Measurements from ENCODE around the gene RPS15A.
"Not testable (repeated sequence)": the region's sequence is repeated elsewhere in the genome, so short reads cannot be mapped to it uniquely, and the experiment has no call there.

The RPS15A gene

DNA sequence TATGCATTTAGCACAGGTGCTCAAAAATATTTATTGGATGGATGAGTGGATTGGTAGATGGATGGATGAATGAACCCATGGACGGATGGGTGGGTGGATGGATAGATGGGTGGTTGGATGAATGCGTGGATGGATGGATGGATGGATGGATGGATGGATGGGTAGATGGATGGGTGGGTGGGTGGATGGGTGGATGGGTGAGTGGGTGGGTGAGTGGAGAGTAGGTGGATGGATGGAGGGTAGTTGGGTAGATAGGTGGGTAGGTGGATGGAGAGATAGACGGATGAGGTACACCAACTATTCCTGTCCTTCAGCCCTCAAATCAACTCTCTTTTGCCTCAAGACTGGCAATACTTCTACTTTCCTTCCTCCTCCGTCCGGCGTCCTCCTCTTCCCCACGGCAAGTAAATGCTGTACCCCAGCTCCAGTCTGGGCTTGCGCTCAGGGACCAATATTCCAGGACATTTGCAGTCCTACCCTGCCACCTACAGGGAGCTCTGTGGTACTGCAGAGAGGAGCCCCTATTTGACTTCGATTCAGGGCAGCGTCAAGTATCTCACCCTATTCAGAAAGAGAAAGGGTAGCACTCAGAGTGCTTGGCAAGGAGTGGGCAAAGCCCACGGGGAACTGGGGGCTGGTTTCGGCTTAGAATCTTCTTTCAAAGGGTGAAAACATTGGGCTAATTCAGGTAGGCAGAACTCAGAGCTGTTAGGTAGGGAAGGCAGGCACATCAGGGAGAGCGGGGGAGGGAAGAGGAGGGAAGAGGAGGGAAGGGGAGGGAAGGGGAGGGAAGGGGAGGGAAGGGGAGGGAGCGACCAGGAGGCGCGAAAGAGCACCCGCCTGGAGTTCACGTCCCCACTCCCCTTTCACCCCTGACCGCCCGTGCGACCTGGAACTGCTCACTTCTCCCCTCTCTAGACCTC, 30.3 kb downstream of the RPS15A start:
- FAIRE-seq: peak; percentile 98
- not testable (repeated sequence) for DNase-seq (ENCODE audit: insufficient read length, low spot score)

DNA sequence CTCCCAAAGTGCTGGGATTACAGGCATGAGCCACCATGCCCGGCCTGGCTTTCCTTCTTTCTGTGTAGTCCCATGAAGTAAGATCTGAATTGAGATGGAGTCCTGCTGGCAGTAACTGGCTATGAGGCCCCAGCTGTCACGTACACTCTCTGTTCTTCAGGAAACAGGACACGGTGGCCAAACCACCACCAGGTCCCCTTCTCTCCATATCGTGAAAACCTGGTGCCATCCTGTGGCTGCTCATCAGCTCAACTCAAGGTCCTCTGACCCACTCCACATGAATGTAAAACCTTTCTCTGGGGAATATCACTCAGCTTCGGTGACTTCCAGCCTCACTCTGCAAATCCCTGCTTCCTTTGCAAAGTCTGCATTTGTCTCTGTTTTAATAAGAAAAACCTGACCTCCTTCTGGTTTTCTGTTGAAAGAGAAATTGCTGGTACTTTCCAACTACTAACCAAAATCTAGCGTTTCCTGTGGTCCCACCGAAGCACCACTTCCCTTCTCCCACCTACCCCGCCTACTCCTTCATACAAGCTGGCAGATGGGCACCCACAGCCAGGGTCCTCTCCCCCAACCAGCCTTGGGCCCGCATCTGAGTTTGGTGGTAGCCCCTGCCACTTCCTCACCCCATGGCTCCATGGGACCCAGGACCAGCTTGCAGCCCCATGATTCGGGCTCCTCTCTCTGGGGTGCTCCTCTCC, 32.0 kb downstream of the RPS15A start:
- peak; percentile 54 for FAIRE-seq
- not testable (repeated sequence) for DNase-seq (ENCODE audit: insufficient read length, low spot score)

DNA sequence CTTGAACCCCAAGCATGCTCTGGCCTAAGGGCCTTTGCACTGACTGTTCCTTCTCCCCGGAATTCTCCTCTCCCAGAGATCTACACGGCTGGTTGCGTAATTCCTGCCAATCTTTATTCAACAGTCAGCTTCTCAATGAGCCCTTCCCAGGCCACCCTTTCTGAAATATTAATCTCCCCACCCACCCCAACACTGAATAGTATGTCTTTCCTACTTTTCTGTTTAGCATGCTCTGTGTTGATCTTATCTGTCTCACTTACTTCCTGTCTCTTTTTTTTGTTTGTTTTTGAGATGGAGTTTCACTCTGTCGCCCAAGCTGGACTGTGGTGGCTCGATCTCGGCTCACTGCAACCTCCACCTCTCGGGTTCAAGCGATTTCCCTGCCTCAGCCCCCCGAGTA, 33.5 kb downstream of the RPS15A start:
- DNase-seq (ENCODE audit: insufficient read length, low spot score); FAIRE-seq: not testable (repeated sequence)

DNA sequence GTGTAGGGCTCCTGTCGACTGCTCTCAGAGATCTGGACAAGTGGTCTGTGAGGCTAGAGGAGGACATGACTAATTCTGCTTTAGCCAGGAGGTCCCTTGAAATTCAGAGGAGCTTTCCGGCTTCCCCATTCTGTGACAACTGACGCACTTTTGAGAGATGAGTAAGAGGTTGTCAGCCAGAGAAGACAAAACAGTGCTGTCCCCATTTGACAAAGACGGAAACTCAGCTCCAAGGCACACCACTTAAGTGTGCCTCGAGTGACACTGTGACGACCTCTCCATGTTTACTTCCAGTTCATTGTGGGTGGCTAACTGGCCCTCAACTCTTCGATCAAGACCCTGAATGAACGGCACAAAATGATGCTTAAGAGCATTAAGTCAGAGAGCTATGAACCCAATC, 47.3 kb downstream of the RPS15A start:
- not testable (repeated sequence) for FAIRE-seq; DNase-seq (ENCODE audit: insufficient read length, low spot score)

DNA sequence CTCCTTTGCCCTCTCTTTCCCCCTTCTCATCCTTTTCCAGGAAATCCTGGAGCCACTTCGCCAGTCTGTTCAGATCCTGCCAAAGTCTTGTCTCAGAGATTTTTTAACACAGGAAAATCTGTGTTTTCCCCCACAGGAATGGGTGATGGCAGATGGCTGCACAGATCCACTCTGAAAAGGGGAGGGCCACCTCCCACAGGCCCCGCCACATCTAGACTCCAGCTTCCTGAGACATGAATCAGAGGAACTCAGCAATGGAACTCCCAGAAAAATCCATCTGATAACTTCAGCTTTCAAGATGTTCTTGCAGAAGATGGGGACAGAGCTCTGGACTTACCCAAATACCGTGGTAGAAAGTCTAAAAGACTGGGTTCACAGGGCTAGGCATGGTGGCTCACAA, 50.1 kb downstream of the RPS15A start:
- FAIRE-seq; DNase-seq (ENCODE audit: insufficient read length, low spot score): not testable (repeated sequence)

DNA sequence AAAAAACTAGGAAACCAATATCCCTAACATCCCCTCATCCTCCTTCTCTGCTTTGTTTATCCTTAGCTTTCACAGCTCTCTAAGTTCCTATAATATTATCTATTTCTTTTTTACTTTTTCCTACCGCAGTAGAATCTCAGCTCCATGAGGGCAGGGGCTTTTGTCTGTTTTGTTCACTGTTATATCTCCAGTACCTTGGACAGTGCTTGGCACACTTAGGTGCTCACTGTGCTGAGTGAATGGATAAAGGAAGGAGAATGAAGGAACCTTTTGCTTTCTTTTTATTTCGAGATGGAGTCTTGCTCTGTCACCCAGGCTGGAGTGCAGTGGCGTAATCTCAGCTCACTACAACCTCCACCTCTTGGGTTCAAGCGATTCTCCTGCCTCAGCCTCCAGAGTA, 51.4 kb downstream of the RPS15A start:
- DNase-seq (ENCODE audit: insufficient read length, low spot score); FAIRE-seq: not testable (repeated sequence)

DNA sequence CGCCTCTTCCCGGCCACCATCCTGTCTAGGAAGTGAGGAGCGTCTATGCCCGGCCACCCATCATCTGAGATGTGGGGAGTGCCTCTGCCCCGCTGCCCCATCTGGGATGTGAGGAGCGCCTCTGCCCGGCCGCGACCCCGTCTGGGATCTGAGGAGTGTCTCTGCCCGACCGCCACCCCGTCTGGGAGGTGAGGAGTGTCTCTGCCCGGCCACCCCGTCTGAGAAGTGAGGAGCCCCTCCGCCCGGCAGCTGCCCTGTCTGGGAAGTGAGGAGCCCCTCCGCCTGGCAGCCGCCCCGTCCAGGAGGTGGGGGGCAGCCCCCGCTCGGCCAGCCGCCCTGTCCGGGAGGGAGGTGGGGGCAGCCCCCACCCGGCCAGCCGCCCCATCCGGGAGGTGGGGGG, 55.9 kb downstream of the RPS15A start:
- FAIRE-seq; DNase-seq (ENCODE audit: insufficient read length, low spot score): not testable (repeated sequence)
